HTR-8/SVneo (cell line): ENCODE data around the gene CRCP.
"Not testable (repeated sequence)": the region's sequence is repeated elsewhere in the genome, so short reads cannot be mapped to it uniquely, and the experiment has no call there.

ENCODE experiments used
- DNase-seq: peaks from one replicate; pipeline ENCODE4 v3.0.0; 2011; ENCODE audit warnings: low spot score, mixed read lengths; ENCODE audit not compliant: insufficient read length
- FAIRE-seq: peaks from 2 replicates; lab custom pipeline; 2011; peaks lifted over from hg19 to GRCh38; lab: Jason Lieb, UNC

Gene CRCP

GRCh38 chr7:66114743-66115649, at the start of gene CRCP:
CRCP (plus strand) TSS chr7:66114847; CDS start chr7:66114963, 116 bp downstream.
- no peak for FAIRE-seq
- DNase-seq = peak; percentile 70

GRCh38 chr7:66069732-66070131, 44.9 kb upstream of the CRCP start:
- no peak for FAIRE-seq

GRCh38 chr7:66070222-66070621, 44.4 kb upstream of the CRCP start:
- FAIRE-seq (no peak), DNase-seq (no peak)

More at GRCh38 chr7:66069732-66070131, 44.9 kb upstream of the CRCP start:
- no peak for DNase-seq

- not testable (repeated sequence) for FAIRE-seq, DNase-seq
These were observed 42.4 kb upstream of the CRCP start for GRCh38 chr7:66072208-66072607.

- DNase-seq = peak; percentile 89
- peak; percentile 42 for FAIRE-seq
These were observed 38.8 kb upstream of the CRCP start, which contains the start of gene ASL for GRCh38 chr7:66075590-66076461. ASL (plus strand) TSS chr7:66075819; CDS start chr7:66076082, 263 bp downstream.

- no peak for FAIRE-seq
- no peak for DNase-seq
These were observed 38.0 kb upstream of the CRCP start for GRCh38 chr7:66076462-66077329.

- FAIRE-seq (no peak), DNase-seq (no peak)
These were observed 36.6 kb upstream of the CRCP start for GRCh38 chr7:66078067-66078466.

- DNase-seq (no peak), FAIRE-seq (no peak)
These were observed 32.6 kb upstream of the CRCP start for GRCh38 chr7:66082083-66082482.

- FAIRE-seq = no peak
- DNase-seq = no peak
These were observed 31.7 kb upstream of the CRCP start for GRCh38 chr7:66082886-66083415.

- no peak for DNase-seq
- no peak for FAIRE-seq
These were observed 31.0 kb upstream of the CRCP start for GRCh38 chr7:66083677-66084076.

- FAIRE-seq (no peak), DNase-seq (no peak)
These were observed 25.5 kb upstream of the CRCP start for GRCh38 chr7:66088861-66089838.

- FAIRE-seq (no peak), DNase-seq (no peak)
These were observed 22.0 kb upstream of the CRCP start for GRCh38 chr7:66092654-66093053.

- FAIRE-seq = no peak
- DNase-seq = no peak
These were observed 19.6 kb upstream of the CRCP start for GRCh38 chr7:66095010-66095409.

- FAIRE-seq = no peak
- DNase-seq = no peak
These were observed 15.5 kb upstream of the CRCP start for GRCh38 chr7:66099232-66099550.

GRCh38 chr7:66099551-66100407, 14.9 kb upstream of the CRCP start:
- DNase-seq (no peak), FAIRE-seq (no peak)

GRCh38 chr7:66100408-66101050, 14.1 kb upstream of the CRCP start:
- DNase-seq (no peak), FAIRE-seq (no peak)

GRCh38 chr7:66102168-66102567, 12.5 kb upstream of the CRCP start:
- not testable (repeated sequence) for FAIRE-seq, DNase-seq
